Activated CD8-positive, alpha-beta memory T cell treated with anti-CD3 and anti-CD28 coated beads, Interleukin-2, amount 50 U/mL, for 1 hour (primary cell): Measurements from ENCODE around the gene LRRFIP2.
"Not testable (repeated sequence)": the region's sequence is repeated elsewhere in the genome, so short reads cannot be mapped to it uniquely, and the experiment has no call there.

ENCODE experiments used
- DNase-seq: peaks from one replicate; pipeline ENCODE4 v3.0.0-alpha.2; 2020; ENCODE audit errors: extremely low read depth

The LRRFIP2 gene, protein sequence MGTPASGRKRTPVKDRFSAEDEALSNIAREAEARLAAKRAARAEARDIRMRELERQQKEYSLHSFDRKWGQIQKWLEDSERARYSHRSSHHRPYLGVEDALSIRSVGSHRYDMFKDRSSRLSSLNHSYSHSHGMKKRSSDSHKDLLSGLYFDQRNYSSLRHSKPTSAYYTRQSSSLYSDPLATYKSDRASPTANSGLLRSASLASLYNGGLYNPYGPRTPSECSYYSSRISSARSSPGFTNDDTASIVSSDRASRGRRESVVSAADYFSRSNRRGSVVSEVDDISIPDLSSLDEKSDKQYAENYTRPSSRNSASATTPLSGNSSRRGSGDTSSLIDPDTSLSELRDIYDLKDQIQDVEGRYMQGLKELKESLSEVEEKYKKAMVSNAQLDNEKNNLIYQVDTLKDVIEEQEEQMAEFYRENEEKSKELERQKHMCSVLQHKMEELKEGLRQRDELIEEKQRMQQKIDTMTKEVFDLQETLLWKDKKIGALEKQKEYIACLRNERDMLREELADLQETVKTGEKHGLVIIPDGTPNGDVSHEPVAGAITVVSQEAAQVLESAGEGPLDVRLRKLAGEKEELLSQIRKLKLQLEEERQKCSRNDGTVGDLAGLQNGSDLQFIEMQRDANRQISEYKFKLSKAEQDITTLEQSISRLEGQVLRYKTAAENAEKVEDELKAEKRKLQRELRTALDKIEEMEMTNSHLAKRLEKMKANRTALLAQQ

DNA sequence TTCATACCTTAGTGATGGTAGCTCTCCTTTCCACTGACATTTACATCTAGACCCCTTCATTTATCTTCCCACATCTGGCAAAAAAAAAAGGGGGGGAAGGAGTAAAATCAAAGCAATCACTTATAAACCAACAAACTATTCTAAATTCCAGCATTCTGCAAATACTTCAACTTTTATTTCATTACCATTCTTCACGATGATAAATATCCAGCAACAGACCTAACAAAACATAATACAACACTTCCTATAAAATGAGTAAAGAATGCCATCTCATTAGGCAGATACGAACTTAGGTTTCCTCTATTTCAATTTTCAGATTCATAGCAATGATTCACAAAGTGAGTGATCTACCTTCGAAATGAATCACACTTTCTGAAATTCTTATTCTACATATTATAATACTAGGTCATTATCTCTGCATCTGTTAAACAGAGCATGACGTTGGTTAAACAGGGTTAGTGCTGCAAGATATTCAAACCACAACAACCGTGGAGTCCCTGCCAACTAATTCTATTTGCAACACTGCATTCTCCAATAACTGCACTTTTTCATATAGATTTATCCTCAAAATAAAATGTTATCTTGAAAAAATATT is at the start of gene LRRFIP2:
TSS of gene LRRFIP2 (minus strand) at position 51 of the 595 bp plus-strand sequence. CDS start 25,599 bp downstream, outside the sequence.
- DNase-seq = no peak

DNA sequence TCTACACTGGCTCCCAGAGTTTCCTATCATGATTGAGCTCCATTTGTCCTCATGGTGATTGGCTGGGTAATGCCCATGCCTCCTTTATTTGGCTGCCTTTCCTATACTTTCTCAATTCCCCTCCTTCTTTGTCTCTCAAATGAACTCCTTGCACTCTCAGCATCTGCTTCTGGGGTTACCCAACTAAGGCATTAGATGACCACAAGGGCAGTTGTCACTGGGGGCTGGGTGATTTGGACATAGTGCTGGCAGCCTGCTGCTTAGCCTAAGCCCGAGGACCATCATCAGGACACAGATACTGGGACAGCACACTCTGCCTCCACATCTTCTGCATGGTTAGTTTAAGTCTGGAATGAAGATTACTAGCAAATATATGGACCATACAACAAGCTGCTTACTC is 49.2 kb upstream of the LRRFIP2 start:
- no peak for DNase-seq

DNA sequence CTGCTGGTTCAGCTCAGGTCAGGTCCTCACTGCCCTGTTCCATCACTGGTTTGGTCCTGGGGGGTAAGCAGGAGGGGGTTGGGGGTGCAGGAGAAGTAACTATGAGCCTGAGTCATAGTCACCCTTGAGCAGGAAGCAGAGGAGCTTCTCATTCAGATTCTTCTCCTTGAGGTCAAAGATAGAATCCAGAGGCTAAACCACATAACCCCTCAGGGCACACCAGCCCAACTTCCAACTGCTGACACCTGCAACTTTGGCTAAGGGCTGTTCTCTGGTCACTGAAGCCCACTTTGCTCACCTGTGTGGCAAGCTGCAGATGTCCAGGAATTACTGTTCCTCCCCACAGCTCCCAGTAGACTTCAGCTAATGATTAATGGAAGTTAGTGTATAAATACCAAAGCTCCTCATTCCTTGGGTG is 48.8 kb upstream of the LRRFIP2 start:
- no peak for DNase-seq

DNA sequence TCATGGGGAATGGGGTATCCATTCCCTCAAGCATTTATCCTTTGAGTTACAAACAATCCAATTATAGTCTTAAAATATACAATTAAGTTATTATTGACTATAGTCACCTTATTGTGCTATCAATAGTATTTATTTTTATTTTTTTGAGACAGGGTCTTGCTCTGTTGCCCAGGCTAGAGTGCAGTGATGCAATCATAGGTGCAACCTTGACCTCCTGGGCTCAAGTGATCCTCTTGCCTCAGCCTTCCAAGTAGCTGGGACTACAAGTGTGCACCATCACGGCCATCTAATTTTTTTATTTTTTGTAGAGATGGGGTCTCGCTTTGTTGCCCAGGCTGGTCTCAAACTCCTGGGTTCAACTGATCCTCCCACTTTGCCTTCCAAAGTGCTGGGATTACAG is 48.2 kb upstream of the LRRFIP2 start:
- DNase-seq = not testable (repeated sequence)

DNA sequence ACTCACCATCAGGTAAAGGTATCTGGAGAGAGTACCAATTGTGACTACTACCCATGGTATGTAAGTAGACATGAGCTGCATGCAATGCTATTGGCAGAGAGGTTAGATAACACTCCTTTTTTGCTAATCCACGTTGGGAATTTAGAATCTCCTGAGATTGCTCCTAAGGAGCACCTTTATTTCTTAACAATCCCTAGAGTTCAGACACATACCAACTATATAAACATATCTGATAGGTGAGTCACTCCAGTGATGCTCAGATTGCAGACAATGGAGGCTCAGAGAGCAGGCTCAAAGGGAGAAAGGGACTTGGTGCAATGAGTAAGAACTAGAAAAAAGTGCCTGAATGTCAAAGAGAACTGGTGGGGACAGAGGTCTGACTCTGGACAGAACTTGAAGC is 47.0 kb upstream of the LRRFIP2 start:
- DNase-seq = no peak

DNA sequence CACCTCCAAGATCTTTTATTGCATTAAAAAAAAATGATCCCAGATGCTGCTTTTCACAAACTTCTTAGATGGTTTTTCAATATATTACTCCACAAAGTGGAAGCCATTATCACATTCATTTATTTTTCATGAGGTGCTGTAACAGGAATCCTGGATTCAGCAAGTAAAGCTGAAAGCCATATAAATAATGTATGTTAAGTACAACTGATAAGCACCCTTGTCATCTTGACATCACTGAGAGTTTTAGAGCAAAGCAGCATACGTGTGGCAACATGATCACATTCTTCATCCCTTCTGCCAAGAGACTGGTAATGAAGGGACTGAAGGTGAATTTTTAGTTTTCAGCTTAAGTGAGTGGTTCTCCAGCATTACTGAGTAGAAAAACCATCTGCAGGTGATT is 44.9 kb upstream of the LRRFIP2 start:
- DNase-seq = no peak

DNA sequence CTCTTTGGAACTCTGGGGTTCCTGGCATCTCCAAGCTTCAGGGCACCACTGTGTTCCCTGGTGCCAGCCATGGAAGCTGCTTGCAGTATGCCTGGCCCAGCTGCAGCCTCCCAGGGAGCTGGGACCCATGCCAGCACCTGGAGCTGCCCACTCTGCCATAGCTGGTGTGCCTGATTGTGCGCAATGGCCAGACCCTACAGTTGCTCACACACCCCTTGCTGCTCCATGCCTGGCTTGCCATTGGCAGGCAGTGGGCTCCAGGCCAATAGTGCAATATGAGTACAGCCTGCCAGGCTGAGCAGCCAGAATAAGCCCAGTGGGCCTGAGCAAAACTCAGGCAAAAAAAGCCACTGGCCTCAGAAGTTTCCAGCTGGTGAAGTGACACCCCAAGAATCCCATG is 43.8 kb upstream of the LRRFIP2 start:
- DNase-seq = no peak

DNA sequence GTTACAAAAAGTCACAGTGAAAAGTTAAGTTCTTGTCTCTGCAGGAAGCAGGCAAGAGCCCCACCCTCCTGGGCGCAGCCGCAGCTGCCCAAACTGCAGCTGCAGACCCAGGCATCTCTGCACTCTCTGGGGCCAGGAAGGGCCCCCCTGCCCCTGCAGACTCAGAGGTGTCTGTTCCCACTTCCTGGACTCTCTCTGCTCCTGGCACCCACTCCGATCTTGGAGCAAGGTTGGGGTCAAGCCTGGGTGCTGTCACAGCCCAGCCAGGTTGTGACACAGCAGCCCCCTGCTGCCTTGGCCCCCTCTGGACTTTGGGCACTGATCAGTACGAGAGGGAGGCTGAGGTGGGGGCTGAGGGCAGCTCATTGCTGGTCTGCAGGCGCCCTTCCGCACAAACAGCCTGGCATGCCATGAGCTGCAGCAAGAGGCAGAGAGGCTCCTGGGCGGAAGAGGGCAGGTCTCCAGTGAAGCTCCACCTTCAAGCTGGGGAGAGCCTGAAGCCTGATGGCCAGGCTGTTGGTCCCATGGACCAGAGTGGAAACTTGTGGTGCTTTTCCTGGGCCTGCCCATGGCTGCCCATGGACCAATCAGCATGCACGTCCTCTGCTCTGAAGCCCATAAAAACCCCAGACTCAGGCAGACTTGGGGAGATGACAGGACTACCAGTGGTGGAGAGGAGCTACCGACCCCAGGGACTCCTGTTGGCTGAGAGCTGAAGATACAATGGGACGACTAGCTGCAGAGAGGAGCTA is 42.9 kb upstream of the LRRFIP2 start:
- DNase-seq = no peak

DNA sequence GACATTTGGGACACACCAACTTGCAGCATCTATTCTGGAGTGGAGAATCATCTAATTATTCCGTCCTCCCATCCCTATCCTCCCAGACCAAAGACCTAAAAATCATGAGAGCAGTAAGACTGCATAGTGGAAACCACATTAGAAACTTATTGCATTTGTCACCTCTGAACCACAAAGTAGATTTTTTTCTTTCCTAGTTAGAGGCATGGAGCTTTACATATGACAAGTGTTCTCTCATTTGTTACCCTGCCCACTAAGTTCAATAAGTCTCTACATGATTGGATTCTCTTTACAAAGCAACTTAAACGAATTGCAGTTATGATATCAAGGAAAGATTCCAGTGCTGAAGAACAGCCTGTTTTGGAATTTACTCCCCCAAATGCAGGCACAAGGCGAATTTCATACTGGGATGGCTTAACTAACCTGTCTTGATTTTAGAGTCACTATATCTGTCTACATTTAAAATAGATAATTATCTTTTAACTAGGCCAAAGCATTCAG is 42.3 kb upstream of the LRRFIP2 start:
- no peak for DNase-seq

DNA sequence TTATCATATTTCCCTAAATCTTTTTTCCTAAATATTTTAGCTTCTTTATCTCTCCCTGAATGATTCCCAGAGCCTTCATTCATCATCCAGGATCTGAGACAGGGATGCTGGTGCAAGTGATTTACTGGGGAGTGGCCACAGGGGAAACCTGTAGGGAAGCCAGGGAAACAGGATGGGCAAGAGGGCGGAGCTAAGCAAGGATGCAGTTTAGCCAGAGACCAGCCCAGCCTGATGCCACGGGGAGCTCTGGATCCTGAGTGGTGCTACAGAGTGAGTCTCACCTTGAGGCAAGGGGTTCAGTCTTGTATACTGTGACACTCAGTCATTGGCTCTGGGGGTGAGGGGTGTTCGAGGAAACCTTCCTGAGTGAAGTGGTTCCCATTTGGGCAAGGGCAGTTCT is 39.7 kb upstream of the LRRFIP2 start:
- DNase-seq = no peak

DNA sequence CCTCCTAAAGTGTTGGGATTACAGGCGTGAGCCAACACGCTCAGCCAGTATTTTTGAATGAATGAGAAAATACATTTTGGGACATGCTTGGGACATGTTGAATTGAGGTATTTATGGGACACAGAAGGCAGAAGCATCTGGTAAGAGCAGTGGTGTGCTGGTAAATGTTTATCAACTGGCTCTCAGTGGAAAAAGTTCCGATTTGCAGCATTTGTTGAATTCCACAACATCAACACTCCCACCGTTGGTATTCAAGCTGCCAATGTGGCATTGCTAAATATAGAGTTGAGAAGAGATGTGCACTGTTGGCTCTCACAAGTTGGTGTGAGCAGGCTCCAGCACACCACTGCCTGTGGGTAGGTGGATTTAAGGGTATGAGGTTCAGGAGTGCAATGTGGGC is 35.8 kb upstream of the LRRFIP2 start:
- no peak for DNase-seq

DNA sequence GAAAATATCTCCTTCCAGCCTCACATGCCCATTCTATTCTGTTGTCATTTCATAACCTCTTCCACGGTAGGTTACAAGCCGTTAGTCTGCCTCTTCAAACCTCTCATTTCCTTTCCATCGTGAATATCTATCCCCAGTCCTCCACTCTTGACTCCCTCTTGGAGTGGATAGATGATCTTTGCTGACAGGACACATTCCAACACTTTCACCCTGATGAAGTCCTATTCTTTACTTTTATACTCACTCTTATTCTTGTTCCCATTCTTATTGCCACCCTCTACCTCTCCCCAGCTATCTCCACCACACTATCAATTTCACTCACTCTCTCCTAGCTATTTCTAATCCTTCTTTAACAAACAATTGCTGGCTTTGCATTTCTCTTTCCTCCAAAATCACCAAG is 34.2 kb upstream of the LRRFIP2 start:
- not testable (repeated sequence) for DNase-seq

DNA sequence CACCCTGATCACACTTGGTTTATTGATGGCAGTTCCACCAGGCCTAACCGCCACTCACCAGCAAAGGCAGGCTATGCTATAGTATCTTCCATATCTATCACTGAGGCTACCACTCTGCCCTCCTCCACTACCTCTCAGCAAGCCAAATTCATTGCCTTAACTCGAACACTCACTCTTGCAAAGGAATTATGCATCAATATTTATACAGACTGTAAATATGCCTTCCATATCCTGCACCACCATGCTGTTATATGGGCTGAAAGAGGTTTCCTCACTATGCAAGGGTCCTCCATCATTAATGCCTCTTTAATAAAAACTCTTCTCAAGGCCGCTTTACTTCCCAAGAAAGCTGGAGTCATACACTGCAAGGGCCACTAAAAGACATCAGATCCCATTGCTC is 33.6 kb upstream of the LRRFIP2 start:
- not testable (repeated sequence) for DNase-seq

DNA sequence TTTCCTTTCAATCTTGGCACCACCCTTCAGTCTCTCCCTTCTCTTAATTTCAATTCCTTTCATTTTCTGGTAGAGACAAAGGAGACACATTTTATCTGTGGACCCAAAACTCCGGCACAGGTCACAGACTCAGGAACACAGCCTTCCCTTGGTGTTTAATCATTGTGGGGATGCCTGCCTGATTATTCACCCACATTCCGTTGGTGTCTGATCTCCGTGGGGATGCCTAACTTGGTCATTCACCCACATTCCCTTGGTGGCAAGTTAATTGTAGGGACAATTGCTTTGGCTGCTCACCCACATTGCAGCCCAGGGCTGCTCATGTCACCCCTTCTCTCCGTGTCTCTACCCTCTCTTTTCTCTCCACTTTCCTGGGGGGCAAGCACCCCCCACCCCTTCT is 31.7 kb upstream of the LRRFIP2 start:
- DNase-seq = not testable (repeated sequence)

DNA sequence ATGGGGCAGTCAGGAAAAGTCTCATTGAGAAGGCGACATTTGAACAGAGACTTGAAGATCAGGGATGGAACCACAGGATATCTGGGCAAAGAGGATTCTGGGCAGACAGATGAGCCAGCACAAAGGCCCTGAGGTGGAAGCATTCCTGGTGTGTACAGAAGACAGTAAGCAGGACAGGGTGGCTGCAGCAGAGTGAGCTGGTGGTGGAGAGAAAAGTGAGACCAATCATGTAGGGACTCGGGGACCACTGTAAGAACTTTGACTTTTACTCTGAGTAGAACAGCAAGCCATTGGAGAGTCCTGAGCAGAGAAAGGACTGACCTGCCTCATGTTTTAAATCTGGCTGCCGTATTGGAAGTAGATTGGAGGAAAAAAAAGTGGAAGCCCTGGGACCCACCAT is 29.9 kb upstream of the LRRFIP2 start:
- no peak for DNase-seq

DNA sequence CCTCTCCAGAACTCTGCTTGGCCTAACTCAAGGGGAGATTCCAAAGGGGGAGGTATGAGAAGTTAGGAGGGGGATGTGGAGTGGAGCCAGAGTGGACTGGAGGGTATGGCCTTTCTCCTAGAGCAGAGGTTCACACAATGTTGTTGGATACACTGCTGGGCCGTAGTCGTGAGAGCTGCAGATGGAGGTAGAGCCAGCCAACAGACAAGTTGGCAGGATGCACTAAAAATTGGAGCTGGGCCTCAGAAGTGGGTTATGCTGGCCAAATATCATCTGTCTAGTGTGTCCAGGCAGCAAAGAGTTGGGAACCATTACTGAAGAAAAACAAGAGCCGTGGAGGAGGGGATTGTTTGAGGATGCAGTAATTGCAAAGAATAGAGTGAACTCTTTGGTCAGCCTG is 27.7 kb upstream of the LRRFIP2 start:
- DNase-seq = no peak

DNA sequence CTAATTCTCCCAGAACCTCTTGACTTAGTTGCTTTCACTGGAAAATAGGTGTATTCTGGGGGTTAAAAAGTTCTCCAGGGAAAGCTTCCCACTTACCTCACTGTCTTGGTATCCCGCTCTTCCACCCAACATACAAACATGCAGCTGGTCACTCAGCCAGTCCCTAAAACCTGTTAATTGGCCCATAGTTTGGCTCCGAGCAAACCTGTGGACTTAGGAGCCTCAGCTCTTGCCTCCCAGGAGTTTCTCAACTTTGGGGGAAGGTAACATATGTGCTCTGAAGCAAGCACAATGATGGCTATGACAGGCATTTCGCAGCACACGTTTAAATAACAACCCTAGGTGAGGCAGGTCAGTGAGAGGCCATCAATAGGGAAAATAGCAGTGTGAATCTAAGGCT is 25.8 kb upstream of the LRRFIP2 start:
- DNase-seq = no peak

DNA sequence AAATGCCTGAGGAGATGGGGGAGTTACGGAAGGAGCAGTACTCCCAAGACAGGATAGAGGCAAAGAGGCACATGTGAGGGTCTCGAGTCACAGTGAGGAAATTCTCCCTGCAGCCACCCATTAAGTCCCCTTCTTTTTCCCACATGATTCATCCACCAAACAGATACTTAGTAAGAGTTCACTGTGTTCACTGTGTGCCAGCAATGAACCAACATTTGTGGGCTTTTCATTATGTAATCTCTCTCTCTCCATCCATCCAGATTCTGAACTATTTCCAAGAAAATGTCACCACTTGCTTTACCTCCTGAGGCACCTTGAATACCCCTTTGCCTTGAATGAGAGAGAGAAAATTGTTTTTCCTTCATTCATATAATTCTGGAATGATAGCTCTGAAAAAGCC is 24.6 kb upstream of the LRRFIP2 start:
- DNase-seq = no peak

DNA sequence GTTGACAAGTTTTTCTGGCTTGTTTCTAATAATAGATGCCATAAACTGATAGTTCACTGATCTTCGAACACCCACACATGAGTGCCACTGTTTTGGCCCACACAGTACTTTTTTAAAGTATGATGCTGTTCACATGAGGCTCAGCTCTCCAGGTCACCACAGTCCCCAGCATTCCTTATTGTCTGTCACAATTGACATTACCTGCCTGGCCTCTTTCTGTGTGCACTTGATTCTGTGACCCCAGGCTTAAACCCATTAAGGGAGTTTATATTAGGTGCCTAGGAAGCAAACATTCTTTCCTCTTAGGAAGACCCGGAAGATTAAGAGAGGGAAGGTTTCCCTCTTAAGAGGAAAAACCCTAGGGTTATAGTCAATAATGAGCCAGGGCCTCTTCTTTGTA is 24.2 kb upstream of the LRRFIP2 start:
- DNase-seq = no peak

DNA sequence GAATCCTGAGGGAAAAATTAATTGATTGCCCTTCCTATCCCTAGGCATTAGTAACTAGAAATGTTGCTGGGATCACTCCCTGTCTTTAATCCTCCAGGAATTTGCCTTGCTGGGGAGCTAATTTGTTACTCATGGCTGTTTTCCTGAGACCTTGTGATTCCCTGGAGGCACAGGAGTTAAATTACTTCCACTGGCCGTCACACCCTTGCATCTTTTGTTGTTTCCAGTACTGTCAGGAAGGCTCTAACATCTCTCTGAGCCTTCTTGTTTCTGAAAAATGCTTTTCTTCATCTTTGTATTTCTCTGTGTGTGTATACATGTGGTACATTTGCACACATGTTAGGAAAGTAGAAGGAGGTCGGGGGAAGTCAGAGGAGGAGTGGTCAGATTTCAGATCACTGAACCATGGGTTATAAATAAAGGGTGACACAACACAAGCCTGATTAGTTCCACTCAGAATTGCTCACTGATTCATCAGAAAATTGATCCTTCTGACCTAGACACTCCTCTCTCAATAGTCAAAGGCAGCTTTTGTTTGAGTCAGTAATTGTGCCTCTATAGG is 23.5 kb upstream of the LRRFIP2 start:
- no peak for DNase-seq

DNA sequence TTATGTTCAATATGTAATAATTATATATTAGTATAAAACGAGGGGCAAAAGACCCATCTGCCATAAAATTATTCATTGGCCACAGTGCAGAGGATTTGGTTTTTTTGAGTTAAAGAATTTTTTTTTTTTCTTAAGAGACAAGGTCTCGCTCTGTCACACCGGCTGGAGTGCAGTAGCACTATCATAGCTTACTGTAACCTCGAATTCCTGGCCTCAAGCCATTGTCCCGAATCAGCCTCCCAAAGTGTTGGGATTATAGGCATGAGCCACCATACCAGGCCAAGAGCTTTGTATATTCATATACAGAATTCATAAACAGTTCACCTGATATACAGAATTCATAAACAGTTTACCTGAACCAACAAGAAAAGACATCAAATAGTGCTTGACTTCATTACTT is 20.2 kb upstream of the LRRFIP2 start:
- DNase-seq = no peak

DNA sequence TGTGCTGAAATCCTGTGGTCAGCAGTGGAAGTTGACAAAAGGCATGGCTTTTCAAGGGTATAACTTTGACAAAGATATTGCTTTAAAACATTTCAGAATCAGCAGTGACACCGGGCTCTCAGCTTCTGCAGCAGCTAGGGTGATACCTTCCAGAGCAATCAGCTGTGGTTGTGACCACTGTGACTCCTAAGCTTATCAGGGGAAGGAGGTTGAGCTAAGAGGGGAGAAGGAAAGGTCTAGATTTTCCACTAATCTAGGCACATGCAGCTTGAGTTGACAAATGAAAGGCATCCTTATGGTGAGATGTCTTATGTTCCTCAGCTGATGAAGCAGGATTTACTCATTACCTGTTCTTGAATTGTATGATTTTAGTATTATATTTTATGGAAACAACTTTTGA is 16.3 kb upstream of the LRRFIP2 start:
- DNase-seq = no peak
